Neural cell (in vitro differentiated cells): Measurements from ENCODE around the gene OTOA. TPM values are rescaled to one million over a fixed set of nuclear protein-coding genes. Genes with fewer than 3 reads are reported as not detected.

Experiments used
- H2AFZ ChIP-seq: fragments of 200-600, 300-800 bp; sonication (generic), shearing (Covaris generic); 2 replicates; pipeline ENCODE4 v1.6.0; 2014; ENCODE audit warnings: low read depth, mild to moderate bottlenecking, antibody characterized with exemption, low read length, moderate library complexity
- H3F3A ChIP-seq: fragments of 200-600 bp; shearing (Covaris generic); 2 replicates; pipeline ENCODE4 v1.6.1; 2016; ENCODE audit warnings: mild to moderate bottlenecking, moderate library complexity, mixed read lengths, antibody characterized with exemption, low read length; ENCODE audit not compliant: insufficient read depth, poor library complexity, severe bottlenecking
- H3K27ac ChIP-seq: fragments of 200-600, 300-800 bp; sonication (generic), shearing (Covaris generic); 2 replicates; pipeline ENCODE4 v1.5.1; 2014; ENCODE audit warnings: mild to moderate bottlenecking, low read length, moderate library complexity
- H3K27me3 ChIP-seq: fragments of 300-800, 200-600 bp; sonication (generic), shearing (Covaris generic); 2 replicates; pipeline ENCODE4 v1.6.0; 2014; ENCODE audit warnings: mild to moderate bottlenecking, low read depth, low read length, moderate library complexity; ENCODE audit not compliant: insufficient read depth
- H3K36me3 ChIP-seq: fragments of 300-800, 200-600 bp; sonication (generic), shearing (Covaris generic); 2 replicates; pipeline ENCODE4 v1.5.1; 2014; ENCODE audit warnings: mild to moderate bottlenecking, antibody characterized with exemption, low read length, moderate library complexity; ENCODE audit not compliant: insufficient read depth
- H3K4me2 ChIP-seq: fragments of 300-800, 200-600 bp; sonication (generic), shearing (Covaris generic); 2 replicates; pipeline ENCODE4 v1.6.0; 2014; ENCODE audit warnings: mild to moderate bottlenecking, low read length
- H3K4me3 ChIP-seq: fragments of 300-800, 200-600 bp; sonication (generic), shearing (Covaris generic); 2 replicates; pipeline ENCODE4 v1.5.1; 2014; ENCODE audit warnings: mild to moderate bottlenecking, low read length, moderate library complexity
- H3K79me2 ChIP-seq: fragments of 200-600 bp; shearing (Covaris generic); replicated peaks from 2 replicates; pipeline ENCODE4 v1.6.0; 2014; ENCODE audit warnings: mild to moderate bottlenecking, low read length, moderate library complexity; ENCODE audit not compliant: insufficient read depth
- H3K9ac ChIP-seq: fragments of 300-800, 200-600 bp; sonication (generic), shearing (Covaris generic); 2 replicates; pipeline ENCODE4 v1.6.1; 2016; ENCODE audit warnings: mild to moderate bottlenecking, low read length, mixed read lengths
- H3K9me2 ChIP-seq: fragments of 200-600 bp; shearing (Covaris generic); 2 replicates; pipeline ENCODE4 v1.6.1; 2016; ENCODE audit warnings: mild to moderate bottlenecking, low read length, mixed read lengths; ENCODE audit not compliant: insufficient read depth
- H3K9me3 ChIP-seq: fragments of 200-600, 300-800 bp; sonication (generic), shearing (Covaris generic); 2 replicates; pipeline ENCODE4 v1.6.1; 2016; ENCODE audit warnings: mild to moderate bottlenecking, mixed run types, low read length, moderate library complexity, mixed read lengths
- H4K20me1 ChIP-seq: fragments of 200-600 bp; shearing (Covaris generic); 2 replicates; pipeline ENCODE4 v1.6.1; 2016; ENCODE audit warnings: mild to moderate bottlenecking, mixed run types; ENCODE audit not compliant: insufficient read depth
- CTCF ChIP-seq: fragments of 450-650 bp; IDR thresholded peaks from 2 replicates; pipeline ENCODE4 v1.5.1; 2014; ENCODE audit warnings: antibody characterized with exemption, mild to moderate bottlenecking, moderate library complexity; ENCODE audit not compliant: poor library complexity, severe bottlenecking
- EP300 ChIP-seq: fragments of 450-650 bp; conservative IDR thresholded peaks from 2 replicates; pipeline ENCODE4 v1.6.1; 2014; ENCODE audit warnings: antibody characterized with exemption, mild to moderate bottlenecking, moderate library complexity; ENCODE audit not compliant: poor library complexity, severe bottlenecking
- EZH2 ChIP-seq: fragments of 200-600, 300-800 bp; shearing (Covaris generic), sonication (generic); IDR thresholded peaks from 2 replicates; pipeline ENCODE4 v1.6.1; 2014; ENCODE audit warnings: antibody characterized with exemption, low read length, borderline replicate concordance, mild to moderate bottlenecking; ENCODE audit not compliant: insufficient read depth, poor library complexity, severe bottlenecking
- MXI1 ChIP-seq: fragments of 450-650 bp; conservative IDR thresholded peaks from 2 replicates; pipeline ENCODE4 v1.6.1; 2014; ENCODE audit warnings: antibody characterized with exemption, mild to moderate bottlenecking; ENCODE audit not compliant: poor library complexity, severe bottlenecking
- POLR2AphosphoS5 ChIP-seq: IDR thresholded peaks from 2 replicates; pipeline ENCODE4 v1.6.1; 2012
- RAD21 ChIP-seq: fragments of 450-650 bp; conservative IDR thresholded peaks from 2 replicates; pipeline ENCODE4 v1.6.1; 2014; ENCODE audit warnings: antibody characterized with exemption, mild to moderate bottlenecking, moderate library complexity
- REST ChIP-seq: IDR thresholded peaks from 2 replicates; pipeline ENCODE4 v1.6.1; 2012; ENCODE audit warnings: borderline replicate concordance
- SMC3 ChIP-seq: fragments of 450-650 bp; conservative IDR thresholded peaks from 2 replicates; pipeline ENCODE4 v1.6.1; 2014; ENCODE audit warnings: antibody characterized with exemption, mild to moderate bottlenecking, moderate library complexity; ENCODE audit not compliant: poor library complexity
- TAF1 ChIP-seq: IDR thresholded peaks from 2 replicates; pipeline ENCODE4 v1.6.1; 2012; ENCODE audit warnings: low read depth
- polyA plus RNA-seq: library from polyadenylated mRNA; depleted of rRNA; stranded (reverse); fragments of >200 nt; gene quantifications from 2 replicates; pipeline ENCODE4 v1.2.3, GENCODE V29; 2014

OTOA gene
- polyA plus RNA-seq, 1 donor from 2014 or later, result 0.12 TPM

GRCh38 chr16:21694609-21695008 lies 30.8 kb downstream of the OTOA start:
- Histone ChIP-seq H3K4me2 (no peak overlapping the region), H3K27me3 (no peaks in the 10 kb centered on the region), H3K4me3 (no peak overlapping the region), H3K9ac (no peak overlapping the region), H2AFZ (no peak overlapping the region), H3F3A (no peaks in the 10 kb centered on the region), H3K9me2 (no peaks in the 10 kb centered on the region), H3K9me3 (no peaks in the 10 kb centered on the region), H4K20me1 (no peaks in the 10 kb centered on the region), H3K27ac (no peak overlapping the region), H3K79me2 (no peaks in the 10 kb centered on the region), H3K36me3 (no peaks in the 10 kb centered on the region)
- TF ChIP-seq CTCF, result no peak
- TF ChIP-seq RAD21, result no peak
- no peak for TF ChIP-seq MXI1
- no peak for TF ChIP-seq REST
- TF ChIP-seq SMC3, result no peak
- no peak for TF ChIP-seq EZH2
- TF ChIP-seq POLR2AphosphoS5, result no peak
- no peak for TF ChIP-seq EP300

GRCh38 chr16:21697032-21697431 lies 33.3 kb downstream of the OTOA start:
- H3K9me3 ChIP-seq, result no peaks in the 10 kb centered on the region
- no peak overlapping the region for H2AFZ ChIP-seq
- H3K79me2 ChIP-seq, result no peaks in the 10 kb centered on the region
- no peaks in the 10 kb centered on the region for H4K20me1 ChIP-seq
- H3K9me2 ChIP-seq, result no peaks in the 10 kb centered on the region
- no peaks in the 10 kb centered on the region for H3F3A ChIP-seq
- no peak overlapping the region for H3K4me3 ChIP-seq
- H3K36me3 ChIP-seq, result no peaks in the 10 kb centered on the region
- TF ChIP-seq CTCF, result no peak
- TF ChIP-seq EP300, result no peak
- TF ChIP-seq POLR2AphosphoS5, result no peak
- TF ChIP-seq REST, result no peak
- no peak for TF ChIP-seq MXI1
- no peak for TF ChIP-seq SMC3
- TF ChIP-seq TAF1, result no peak
- no peak for TF ChIP-seq RAD21
- no peak for TF ChIP-seq EZH2
- H3K4me2 ChIP-seq, result no peak overlapping the region
- H3K9ac ChIP-seq, result no peak overlapping the region
- H3K27ac ChIP-seq, result no peak overlapping the region
- H3K27me3 ChIP-seq, result no peaks in the 10 kb centered on the region
